Limb (tissue), 2 donors: ENCODE data around the gene CNN1.
A peak's percentile ranks its signal among the peaks of the same experiment; 100 is the strongest.
"Not testable (repeated sequence)": the region's sequence is repeated elsewhere in the genome, so short reads cannot be mapped to it uniquely, and the experiment has no call there.

Source experiments
- DNase-seq, 2 donors: peaks; one replicate each; pipeline ENCODE4 v3.0.0-alpha.2; 2016; ENCODE audit errors: extremely low spot score in 2 of 2

Gene CNN1

DNA sequence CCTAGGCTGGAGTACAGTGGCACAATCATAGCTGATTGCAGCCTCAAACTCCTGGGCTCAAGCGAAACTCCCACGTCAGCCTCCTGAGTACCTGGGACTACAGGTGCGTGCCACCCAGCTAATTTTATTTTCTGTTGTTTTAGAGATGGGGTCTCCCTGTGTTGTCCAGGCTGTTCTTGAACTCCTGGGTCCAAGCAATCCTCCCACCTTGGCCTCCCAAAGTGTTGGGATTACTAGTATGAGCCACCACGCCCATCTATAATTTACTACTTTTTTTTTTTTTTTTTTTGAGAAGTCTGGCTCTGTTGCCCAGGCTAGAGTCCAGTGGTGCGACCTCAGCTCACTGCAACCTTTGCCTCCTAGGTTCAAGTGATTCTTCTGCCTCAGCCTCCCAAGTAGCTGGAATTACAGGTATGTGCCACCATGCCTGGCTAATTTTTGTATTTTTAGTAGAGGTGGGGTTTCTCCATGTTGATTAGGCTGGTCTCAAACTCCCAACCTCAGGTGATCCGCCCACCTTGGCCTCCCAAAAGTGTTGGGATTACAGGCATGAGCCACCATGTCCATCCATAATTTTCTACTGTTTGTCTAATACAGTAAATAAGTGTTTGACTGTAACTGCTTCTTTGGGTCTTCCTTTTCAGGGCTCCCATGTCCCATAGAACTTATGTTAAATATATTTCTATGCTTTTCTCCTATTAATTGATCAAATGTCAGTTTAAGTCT, 25.6 kb downstream of the CNN1 start:
- not testable (repeated sequence) for DNase-seq

DNA sequence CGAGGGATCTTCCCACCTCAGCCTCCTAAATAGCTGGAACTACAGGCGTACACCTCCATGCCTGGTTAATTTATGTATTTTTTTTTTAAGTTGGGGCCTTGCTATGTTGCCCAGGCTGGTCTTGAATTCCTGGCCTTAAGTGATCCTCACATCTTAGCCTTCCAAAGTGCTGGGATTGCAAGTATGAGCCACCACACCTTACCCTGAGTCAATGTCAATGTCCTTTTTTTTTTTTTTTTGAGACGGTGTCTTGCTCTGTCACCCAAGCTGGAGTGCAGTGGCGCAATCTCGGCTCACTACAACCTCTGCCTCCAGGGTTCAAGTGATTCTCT, 27.0 kb downstream of the CNN1 start:
- DNase-seq, result not testable (repeated sequence)

DNA sequence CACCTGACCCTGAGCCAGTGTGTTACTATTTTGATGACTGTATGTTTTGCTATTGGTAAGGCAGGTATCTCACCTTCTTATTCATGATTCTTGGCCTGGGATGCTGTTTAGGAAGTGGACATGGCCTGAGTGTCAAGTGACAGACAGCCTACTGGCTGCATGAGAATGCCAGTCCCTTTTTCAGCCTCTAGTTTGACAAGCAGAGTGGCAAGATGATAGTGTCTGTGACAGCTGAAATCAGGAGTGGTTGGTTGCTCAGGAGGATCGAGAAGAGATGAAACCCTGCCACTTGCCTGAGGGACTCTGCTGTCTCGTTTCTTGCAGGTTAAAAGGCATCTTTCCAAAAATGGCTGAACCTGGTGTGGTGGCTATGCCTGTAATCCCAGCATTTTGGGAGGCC, 27.5 kb downstream of the CNN1 start:
- DNase-seq, result no peak

DNA sequence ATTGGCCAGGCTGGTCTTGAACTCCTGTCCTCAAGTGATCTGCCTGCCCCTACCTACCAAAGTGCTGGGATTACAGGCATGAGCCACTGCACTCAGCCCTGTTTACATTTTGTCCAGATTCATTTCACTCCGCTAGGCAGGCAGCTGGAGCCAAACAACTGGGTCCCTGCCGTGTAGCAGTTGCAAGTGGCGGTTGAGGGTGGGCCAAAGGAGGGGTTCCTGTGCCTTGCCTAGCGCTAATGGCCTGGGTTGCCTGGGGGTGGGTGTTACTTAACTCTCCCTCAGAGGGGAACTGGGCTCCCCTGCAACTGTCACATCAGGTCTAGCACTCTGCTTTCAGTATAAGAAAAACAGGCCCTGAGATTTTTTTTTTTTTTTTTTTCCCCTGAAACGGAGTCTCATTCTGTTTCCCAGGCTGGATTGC, 31.4 kb downstream of the CNN1 start:
- no peak for DNase-seq

DNA sequence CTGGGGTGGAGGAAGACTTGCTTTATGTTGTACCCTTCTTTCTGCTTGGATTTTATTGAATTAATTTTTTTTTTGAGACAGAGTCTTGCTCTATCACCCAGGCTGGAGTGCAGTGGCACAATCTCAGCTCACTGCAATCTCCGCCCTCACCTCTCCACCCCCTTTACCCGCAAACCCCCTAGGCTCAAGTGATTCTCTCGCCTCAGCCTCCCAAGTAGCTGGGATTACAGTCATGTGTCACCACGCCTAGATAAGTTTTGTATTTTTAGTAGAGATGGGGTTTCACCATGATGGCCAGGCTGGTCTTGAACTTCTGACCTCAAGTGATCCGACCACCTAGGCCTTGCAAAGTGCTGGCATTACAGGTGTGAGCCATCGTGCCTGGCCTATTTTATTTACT, 34.7 kb downstream of the CNN1 start:
- not testable (repeated sequence) for DNase-seq

- DNase-seq, result not testable (repeated sequence)
These were observed 35.1 kb downstream of the CNN1 start for GRCh38 chr19:11573763-11574162.

DNA sequence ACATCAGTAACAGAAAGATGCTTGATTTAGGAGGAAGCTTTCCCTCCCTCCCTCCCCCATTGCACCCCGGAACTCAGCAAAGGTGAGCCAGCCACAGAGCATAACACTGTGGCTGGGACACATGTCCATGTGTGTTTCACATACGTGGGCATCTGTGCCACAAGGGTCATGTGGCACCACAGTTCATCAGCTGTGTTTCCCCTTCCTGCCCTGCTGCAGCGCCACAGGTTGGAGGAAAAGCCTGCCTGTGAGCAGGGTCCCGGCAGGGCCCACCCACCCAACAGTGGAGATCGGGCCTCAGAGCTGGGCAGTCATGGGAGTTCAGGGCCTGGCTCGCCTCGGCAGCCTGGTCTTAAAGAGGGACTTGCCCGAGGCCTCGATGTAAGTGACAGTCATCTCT, 36.0 kb downstream of the CNN1 start:
- DNase-seq, result no peak

DNA sequence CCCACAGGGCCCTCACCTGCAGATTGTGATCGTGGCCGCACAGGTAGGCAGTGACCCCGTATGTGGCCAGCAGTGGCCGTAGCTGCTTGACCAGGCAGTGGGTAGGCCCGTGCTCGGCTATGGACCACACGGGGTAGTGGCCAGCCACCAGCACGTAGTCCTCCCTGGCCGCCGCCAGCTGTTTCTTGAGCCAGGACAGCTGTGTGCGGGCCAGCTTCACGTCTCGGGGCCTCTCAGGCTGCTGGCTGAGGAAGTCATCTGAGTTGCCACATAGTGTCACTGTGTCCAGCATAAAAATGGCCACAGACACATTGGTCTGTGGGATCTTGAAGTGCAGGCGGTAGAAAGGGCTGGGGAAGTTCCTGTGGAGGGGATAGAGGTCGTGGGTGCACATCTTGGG, 37.6 kb downstream of the CNN1 start:
- DNase-seq, result no peak

DNA sequence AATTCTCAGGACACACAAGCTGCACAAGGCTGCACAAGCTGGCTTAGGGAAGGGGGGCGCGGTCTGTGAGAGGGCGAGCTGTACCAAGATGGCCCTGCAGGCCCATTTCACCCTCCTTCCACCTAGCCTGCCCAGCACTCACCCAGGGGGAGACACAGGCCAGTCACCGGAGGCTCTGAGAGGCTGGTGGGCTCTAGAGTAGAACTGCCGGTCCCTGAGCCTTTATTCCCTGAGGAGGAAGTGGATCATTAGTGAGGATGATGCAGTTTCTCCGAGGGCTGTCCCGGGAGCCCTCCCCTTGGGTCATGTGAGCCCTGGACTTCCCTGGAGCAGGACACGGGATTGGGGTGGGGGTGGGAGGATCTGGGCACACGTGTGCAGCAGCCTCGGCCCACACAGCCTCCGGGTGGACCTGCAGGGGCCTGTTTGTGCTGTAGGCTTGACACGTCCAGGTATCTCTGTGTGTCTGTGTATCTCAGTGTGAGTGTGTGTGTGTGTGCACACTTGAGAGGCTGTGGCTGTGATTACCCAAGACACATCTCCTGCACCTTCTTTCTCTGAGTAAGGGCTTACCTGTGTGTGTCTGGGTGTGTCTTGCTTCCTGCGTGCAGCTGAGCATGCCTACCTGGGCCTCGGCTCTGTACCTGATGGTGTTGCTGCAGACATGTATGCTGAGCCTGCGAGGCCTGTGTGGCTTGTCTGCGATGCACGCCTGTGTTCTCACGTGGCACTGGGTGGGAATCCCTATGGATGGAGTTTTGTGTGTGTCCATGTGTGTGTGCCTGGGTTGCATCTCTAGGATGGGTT, 39.0 kb downstream of the CNN1 start, which contains the start of gene ACP5:
ACP5 (minus strand) TSS at position 195 of the 807 bp plus-strand sequence. CDS start 328 bp downstream, outside the sequence.
- DNase-seq, result no peak

- DNase-seq, result no peak
These were observed 39.8 kb downstream of the CNN1 start for GRCh38 chr19:11578258-11579142.

DNA sequence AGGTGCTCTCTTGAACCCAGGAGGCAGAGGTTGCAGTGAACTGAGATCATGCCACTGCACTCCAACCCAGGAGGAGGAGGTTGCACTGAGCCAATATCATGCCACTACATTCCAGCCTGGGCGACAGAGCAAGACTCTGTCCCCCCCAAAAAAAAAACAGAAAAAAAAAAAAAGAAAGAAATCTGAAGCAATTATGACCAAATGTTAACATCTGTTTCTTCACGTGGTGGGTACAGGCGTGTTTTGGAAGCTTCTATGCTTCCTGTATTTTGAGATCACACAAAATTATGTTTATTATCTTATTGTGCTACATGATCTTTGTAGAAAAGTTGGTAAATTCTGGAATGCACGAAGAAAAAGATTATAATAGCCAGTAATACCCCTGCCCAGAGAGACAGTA, 41.5 kb downstream of the CNN1 start:
- DNase-seq, result no peak

DNA sequence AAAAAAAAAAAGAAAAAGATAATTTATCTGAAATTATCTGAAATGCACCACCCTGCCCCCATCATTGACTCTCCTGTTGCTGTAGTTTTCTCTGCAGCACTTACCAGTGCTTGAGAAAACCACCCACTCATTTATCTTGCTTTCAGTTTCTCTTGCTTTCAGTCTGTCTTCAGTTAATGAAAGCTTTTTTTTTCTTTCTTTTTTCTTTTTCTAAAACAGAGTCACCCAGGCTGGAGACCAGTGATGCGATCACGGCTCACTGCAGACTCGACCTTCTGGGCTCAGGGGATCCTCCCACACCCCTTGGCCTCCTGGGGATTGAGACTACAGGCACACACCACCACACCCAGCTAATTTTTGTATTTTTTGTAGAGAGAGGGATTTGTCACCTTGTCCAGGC, 43.1 kb downstream of the CNN1 start:
- DNase-seq, result no peak

- DNase-seq, result no peak
These were observed 47.7 kb downstream of the CNN1 start for GRCh38 chr19:11586331-11586730.

DNA sequence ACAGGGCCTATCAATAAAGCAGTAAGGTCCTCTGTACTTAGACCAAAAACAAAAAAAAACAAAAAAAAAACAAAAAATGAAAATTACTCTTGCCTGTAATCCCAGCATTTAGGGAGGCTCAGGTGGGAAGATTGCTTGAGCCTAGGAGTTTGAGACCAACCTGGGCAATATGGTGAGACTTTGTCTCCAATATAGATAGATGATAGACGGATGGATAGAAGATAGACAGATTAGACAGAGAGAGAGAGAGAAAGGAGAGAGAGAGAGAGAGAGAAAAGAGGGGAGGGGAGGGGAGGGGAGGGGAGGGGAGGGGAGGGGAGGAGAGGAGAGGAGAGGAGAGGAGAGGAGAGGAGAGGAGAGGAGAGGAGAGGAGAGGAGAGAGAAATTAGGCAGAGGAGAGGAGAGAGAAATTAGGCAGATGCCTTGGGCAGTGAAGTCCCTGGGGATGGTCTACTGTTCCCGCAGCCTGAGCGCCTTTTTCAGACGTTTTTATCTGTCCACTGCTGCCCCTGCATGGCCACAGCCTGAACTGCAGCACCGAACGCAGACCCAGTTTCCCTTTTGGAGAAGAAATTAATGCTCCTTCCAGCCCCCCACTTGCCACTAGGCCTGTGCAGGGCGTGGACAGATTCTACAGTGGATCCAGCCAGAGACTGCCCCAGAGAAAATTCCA, 48.8 kb downstream of the CNN1 start:
- peak; percentile 76 to 85 for DNase-seq

DNA sequence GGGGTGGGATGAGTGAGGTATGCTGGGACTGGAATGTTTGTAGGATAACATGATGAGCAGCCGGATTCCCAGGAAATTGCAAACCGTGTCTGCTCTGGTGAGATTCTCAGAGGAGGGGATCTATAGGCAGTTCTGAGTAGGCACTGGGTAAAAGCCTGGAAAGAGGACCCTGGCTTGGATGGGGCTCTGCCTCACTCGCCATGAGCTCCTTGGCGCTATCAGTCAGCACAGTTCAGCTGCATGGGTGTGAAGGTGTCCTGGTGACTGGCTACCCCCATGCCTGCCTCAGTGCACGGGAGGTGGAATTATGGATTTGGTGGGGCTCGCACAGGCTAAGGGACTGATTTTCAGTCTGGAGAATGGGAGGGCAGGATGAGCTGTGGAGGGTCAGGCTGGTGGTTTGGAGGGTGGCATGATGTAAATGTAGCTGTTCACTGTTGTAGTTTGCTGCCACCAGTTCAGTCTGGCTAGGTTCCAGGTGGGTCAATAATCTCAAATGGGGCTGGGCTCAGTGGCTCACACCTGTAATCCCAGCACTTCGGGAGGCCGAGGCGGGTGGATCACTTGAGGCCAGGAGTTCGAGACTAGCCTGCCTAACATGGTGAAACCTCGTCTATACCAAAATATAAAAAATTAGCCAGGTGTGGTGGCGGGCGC, 49.5 kb downstream of the CNN1 start:
- no peak for DNase-seq

DNA sequence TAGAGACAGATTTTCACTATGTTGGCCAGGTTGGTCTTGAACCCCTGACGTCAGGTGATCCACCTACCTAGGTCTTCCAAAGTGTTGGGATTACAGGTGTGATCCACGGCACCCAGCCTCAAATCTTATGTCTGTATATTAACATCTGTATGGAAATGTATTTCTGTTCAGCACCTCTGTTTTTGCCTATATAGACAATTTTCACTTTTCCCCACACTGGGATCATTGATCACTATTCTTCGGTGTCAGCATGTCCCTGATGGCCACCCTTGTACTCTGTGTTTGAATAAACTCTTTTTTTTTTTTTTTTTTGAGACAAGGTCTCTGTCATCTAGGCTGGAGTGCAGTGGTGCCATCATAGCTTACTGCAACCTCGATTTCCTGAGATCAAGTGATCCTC, 55.4 kb downstream of the CNN1 start:
- DNase-seq, result no peak

- no peak for DNase-seq
These were observed 57.5 kb downstream of the CNN1 start for GRCh38 chr19:11596156-11596555.

DNA sequence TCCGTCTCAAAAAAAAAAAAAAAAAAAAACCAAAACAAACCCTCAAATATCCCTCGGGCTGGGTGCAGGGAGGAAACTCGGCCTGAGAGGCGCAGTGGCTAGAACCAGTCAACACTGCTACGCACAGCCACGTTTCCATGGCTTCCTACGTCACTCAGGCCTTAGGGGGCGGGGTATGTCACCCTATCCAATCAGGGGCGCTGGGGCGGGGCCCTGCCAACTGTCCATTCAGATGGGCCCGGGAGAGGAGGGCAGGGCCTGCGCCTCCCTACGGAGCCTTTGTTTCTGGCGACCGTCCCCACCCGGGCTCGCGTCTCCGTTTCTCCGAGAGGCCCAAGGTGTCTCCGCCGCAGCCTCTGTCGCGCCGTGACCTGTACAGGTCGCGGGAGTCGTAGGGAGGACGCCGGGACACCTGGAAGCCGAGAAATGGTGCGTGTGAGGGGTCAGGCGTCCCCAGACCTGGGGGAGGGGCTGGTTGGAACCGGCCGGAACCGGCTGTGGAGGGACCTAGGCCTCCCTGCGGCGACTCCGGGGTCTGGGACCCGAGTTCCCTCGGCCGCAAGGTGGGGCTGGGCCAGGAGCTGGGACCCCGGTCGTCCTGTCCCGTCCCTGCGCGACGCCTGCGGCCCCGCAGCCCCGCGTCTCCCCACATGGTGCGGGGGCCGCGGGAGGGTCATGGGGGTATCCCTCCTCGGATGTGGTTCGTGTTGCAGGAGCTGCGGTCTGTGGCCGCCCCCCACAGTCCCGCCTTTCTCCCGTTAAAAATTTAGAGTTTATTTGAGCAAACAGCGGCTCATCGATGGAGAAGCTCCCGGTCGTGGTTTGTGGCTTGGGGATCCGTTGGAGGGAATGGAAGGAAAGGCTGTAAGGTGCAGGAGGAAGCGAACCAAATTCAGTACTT, 58.8 kb downstream of the CNN1 start, which contains the start of gene ZNF627:
ZNF627 (plus strand) TSS at position 282 of the 901 bp plus-strand sequence; CDS start at position 427, 145 bp downstream.
- DNase-seq, result peak; percentile 98 to 99

GRCh38 chr19:11598103-11598483, 59.4 kb downstream of the CNN1 start:
- peak in 1 of 2 donors; percentile 36 for DNase-seq

DNA sequence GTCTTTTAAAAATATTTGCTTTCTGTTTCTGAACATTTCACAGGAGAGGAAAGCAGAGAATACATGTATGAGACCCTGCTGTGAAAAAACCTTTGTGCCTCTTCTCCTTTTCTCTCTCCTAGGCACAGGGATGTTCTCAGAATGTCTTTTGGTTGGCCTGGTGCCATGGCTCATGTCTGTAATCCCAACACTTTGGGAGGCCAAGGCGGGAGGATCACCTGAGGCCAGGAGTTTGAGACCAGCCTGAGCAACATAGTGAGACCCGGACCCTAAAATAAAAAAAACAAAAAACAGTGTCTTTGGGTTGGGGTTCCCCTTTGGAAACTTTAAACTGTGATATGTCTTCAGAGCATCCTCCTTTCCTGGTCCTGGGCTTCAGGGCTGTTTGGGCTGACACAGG, 60.1 kb downstream of the CNN1 start:
- DNase-seq, result no peak
